NCI-H146 (cell line): ENCODE measurements around the gene IL3RA.
"Not testable (repeated sequence)": the region's sequence is repeated elsewhere in the genome, so short reads cannot be mapped to it uniquely, and the experiment has no call there.

ENCODE experiments used
- DNase-seq: peaks from one replicate; lab custom pipeline; 2025; lab: John Stamatoyannopoulos, UW

Gene IL3RA

GRCh38 chrX:1400049-1400448 lies 63.5 kb downstream of the IL3RA start:
- no peak for DNase-seq

- DNase-seq: no peak
Measured at GRCh38 chrX:1400742-1401471, 64.3 kb downstream of the IL3RA start.

GRCh38 chrX:1401611-1402430 lies 65.2 kb downstream of the IL3RA start:
- DNase-seq: no peak

GRCh38 chrX:1403228-1403627 lies 66.6 kb downstream of the IL3RA start:
- no peak for DNase-seq

DNA sequence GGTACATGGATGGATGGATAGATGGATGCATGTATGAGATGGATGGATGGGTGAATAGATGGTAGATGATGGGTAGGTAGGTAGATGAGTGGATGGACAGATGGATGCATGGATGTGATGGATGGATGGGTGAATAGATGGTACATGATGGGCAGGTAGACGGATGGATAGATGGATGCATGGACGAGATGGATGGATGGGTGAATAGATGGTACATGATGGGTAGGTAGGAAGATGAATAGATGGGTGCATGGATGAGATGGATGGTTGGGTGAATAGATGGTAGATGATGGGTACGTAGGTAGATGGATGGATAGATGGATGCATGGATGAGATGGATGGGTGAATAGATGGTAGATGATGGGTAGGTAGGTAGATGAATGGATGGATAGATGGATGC lies 67.3 kb downstream of the IL3RA start:
- not testable (repeated sequence) for DNase-seq

DNA sequence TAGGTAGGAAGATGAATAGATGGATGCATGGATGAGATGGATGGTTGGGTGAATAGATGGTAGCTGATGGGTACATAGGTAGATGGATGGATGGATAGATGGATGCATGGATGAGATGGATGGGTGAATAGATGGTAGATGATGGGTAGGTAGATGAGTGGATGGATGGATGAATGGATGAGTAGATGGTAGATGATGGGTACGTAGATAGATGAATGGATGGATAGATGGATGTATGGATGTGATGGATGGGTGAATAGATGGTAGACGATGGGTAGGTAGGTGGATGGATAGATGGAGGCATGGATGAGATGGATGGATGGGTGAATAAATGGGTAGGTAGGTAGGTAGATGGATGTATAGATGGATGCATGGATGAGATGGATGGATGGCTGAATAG lies 69.2 kb downstream of the IL3RA start:
- DNase-seq: not testable (repeated sequence)

- no peak for DNase-seq
Measured at GRCh38 chrX:1407035-1407434, 70.5 kb downstream of the IL3RA start.

DNA sequence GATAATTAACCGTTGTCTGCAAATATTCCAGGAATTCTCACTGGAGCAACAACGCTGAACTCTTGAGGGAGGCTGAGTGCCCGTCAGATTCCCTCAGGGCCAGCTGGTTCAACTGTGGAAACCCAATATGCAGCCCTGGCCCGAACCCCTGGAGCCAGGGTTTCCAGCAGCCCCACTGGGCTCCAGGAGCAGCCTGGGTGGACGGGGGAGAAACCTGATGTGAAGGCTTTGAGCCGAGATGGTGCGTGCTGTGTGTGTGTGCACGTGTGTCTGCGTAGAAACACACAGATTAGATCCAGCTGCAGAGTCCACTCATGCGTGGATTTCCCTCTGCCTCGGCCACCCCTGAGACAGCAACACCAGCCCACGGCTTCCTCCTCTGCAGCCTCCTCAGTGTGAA lies 74.7 kb downstream of the IL3RA start:
- no peak for DNase-seq

DNA sequence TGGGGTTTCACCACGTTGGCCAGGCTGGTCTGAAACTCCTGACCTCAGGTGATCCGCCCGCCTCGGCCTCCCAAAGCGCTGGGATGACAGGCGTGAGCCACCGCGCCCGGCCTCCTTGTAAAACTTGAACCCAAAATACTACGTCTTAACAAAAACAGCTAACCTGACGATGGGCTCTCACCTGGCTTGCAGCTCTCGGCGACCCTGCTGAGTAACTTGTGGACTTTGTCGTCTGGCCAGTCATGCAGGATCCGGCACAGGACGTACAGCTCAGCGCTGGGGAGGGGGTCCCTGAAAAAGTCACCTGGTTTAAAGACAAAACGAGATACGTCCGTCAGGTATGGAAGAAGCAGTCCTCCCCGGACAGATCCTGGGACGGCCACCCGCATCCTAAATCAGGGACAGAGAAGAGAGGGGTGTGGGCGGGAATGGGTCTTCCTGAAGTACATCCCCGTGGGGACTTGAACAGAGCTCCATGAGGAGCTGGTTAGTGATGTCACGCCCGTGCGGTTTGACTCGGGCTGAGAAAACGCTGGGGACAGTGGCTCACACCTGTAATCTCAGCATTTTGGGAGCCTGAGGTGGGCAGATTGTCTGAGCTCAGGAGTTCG lies 76.1 kb downstream of the IL3RA start:
- no peak for DNase-seq

GRCh38 chrX:1416327-1416784 lies 79.8 kb downstream of the IL3RA start:
- DNase-seq: no peak

GRCh38 chrX:1416965-1417760 lies 80.6 kb downstream of the IL3RA start:
- no peak for DNase-seq

DNA sequence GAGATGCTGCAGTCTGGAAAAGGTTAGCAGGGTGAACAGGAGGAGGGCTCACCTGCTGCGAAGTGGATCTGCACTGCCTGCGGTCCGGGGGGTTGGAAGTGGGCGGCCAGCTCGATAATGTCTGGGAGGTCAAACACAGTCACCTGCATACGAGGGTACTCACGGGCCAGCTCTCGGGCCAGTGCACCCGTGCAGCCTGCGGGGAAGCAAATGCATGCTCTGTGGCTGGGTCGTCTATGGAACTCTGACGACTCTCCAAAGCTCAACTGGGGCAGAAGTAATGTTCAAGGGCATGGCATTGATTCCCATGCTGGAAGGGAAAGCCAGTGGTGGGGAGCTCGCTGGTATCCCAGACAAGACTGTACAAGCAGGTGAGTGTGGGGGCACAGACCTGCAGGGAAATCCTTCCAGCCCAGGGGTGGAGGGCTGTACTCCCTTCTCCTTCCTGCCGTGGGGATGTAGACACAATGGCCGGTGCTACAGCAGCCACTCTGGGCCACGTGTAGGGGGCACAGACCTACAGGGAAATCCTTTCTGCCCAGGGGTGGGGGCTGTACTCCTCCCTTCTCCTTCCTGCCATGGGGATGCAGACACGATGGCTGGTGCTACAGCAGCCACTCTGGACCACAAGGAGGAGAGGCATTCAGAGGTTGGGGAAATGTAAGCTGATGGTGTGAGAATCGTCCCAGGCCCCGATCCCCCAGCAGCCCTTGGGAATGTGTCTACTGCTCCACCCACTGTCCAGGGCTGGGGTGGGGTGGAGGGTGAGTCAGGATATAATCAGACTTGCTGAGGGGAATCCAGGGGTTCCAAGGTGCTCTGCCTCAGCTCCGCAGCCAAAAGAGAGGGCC lies 81.6 kb downstream of the IL3RA start:
- DNase-seq: no peak

- no peak for DNase-seq
Measured at GRCh38 chrX:1418901-1419544, 82.4 kb downstream of the IL3RA start.

- DNase-seq: no peak
Measured at GRCh38 chrX:1419545-1420355, 83.2 kb downstream of the IL3RA start.

GRCh38 chrX:1420371-1420770 lies 83.8 kb downstream of the IL3RA start:
- no peak for DNase-seq

DNA sequence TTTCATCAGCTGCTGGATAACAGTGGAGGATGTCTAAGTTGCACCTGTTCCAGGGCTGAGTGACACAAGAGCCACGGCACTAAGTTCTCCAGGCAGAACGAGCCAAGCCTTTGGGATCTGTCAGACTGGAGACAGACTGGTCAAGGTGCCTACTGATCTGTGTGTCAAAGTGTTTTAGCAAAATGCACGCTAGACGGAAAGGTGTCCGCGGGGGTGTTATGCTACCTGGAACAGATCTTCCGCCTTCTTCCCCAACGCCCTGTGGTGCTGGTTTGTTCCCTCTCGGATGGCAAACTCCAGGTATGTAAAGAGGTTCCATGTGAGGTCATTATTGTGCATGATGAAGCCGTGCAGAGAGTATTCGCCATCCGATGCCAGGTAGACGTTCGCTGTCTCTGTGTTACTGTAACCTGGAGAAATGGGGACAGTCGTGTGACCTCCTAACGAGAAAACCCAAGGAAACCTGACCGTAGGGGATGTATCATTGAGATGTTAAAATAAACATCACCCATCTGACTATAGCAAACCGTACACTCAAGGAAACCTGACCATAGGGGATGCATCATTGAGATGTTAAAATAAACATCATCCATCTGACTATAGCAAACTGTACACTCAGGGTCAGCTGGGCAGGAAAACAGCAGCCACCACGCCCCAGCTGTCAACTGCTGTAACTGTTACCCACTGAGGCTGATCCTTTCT lies 85.0 kb downstream of the IL3RA start:
- DNase-seq: no peak

DNA sequence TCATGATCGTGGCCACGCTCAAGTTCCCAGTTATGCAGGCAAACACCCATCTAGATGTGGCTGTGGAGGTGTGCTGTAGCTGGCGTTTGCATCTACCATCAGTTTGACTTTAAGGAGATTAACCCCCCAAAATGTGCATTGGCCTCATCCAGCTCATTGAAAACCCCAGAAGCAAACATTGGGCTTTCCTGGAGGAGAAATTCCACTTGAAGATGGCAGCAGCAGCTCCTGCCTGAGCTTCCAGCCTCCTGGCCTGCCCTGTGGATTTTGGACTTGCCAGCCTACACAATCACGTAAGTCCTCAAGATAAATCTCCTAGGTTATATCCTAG lies 85.5 kb downstream of the IL3RA start:
- DNase-seq: no peak

DNA sequence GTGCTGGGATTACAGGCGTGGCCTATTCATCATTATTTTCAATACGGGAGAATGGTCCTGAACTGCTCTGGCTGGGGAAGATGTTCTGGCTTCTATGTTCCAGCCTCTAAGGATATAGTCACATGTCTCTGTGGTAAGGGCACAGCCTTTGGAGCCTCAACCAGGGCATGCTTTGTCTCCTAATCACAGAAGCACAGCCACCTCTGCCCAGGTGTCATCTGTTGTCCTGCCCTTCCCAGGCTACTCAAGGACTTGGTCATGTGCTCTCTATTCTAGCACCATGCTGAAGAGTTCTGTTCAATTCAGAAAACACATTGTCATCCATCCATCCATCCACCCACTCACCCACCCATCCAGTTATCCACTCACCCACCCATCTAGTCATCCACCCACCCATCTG lies 86.6 kb downstream of the IL3RA start:
- DNase-seq: no peak

DNA sequence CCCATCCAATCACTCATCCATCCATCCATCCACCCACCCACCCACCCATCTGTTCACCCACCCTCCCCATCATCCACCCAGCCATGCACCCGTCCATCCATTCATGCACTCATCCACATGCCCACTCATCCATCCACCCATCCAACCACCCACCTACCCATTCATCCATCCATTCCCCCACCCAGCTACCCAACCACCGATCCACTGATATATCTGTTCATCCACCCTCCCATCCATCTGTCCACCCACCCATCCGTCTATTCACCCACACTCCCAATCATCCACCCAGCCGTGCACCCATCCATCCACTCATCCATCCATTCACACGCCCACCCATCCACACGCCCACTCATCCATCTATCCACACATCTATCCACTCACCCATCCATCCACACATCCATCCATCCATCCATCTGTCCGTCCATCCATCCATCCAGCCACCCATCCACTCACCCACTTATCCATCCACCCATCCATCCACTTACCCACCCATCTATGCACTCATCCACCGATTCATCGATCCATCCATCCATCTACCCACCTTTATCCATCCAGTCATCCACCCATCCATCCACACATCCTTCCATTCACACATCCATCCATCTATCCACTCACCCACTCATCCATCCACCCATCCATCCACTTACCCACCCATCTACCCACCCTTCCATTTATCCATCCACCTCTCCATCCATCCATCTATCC lies 87.7 kb downstream of the IL3RA start:
- no peak for DNase-seq
